NCI-H446 (cell line): Measurements from ENCODE around the gene LZTS3.
"Not testable (repeated sequence)": the region's sequence is repeated elsewhere in the genome, so short reads cannot be mapped to it uniquely, and the experiment has no call there.

ENCODE experiments used
- DNase-seq, 2 experiments: peaks; one replicate each; lab custom pipeline; 2025; lab: John Stamatoyannopoulos, UW

Gene LZTS3

GRCh38 chr20:3167738-3168078, 5.6 kb downstream of the LZTS3 start:
- DNase-seq = no peak

GRCh38 chr20:3166913-3167342, 6.4 kb downstream of the LZTS3 start:
- DNase-seq = no peak

GRCh38 chr20:3166338-3166912, 6.9 kb downstream of the LZTS3 start:
- no peak for DNase-seq

GRCh38 chr20:3165473-3166337, 7.6 kb downstream of the LZTS3 start:
- DNase-seq = peak in 1 of 2 experiments; percentile 36

GRCh38 chr20:3164763-3165410, 8.5 kb downstream of the LZTS3 start:
- no peak for DNase-seq

GRCh38 chr20:3164043-3164762, 9.1 kb downstream of the LZTS3 start:
- DNase-seq = no peak

GRCh38 chr20:3163099-3164042, 10.0 kb downstream of the LZTS3 start:
- peak in 1 of 2 experiments; percentile 89 for DNase-seq

GRCh38 chr20:3162080-3162611, 11.2 kb downstream of the LZTS3 start:
- DNase-seq = peak; percentile 57 to 84

GRCh38 chr20:3161316-3162079, 11.9 kb downstream of the LZTS3 start:
- DNase-seq = peak in 1 of 2 experiments; percentile 28

GRCh38 chr20:3160418-3160817, 12.9 kb downstream of the LZTS3 start:
- DNase-seq = no peak

GRCh38 chr20:3158968-3159431, 14.3 kb downstream of the LZTS3 start:
- no peak for DNase-seq

- no peak for DNase-seq
These were observed 15.5 kb downstream of the LZTS3 start for GRCh38 chr20:3157817-3158216.

- no peak for DNase-seq
These were observed 16.3 kb downstream of the LZTS3 start for GRCh38 chr20:3156811-3157619.

GRCh38 chr20:3152057-3152644, 21.2 kb downstream of the LZTS3 start:
- not testable (repeated sequence) for DNase-seq

GRCh38 chr20:3150908-3151307, 22.4 kb downstream of the LZTS3 start:
- no peak for DNase-seq

- DNase-seq = peak in 1 of 2 experiments; percentile 69
These were observed 26.5 kb downstream of the LZTS3 start for GRCh38 chr20:3146732-3147341.

- no peak for DNase-seq
These were observed 31.6 kb downstream of the LZTS3 start for GRCh38 chr20:3141757-3142156.

GRCh38 chr20:3137492-3137891, 35.9 kb downstream of the LZTS3 start:
- no peak for DNase-seq
